B cell (primary cell): ENCODE measurements around the gene LDHB. TPM values are rescaled to one million over a fixed set of nuclear protein-coding genes. Genes with fewer than 3 reads are reported as not detected.

Source experiments
- ATAC-seq: fragments of 200-7000 bp; cut with Tn5 transposase; one replicate; pipeline ENCODE4 v1.10.0; 2021; ENCODE audit warnings: low read depth, mild to moderate bottlenecking, moderate number of reproducible peaks, moderate library complexity
- CTCF ChIA-PET: fragments of 350-600 bp; sonication (Branson Sonifier 250); formaldehyde crosslinking; loops from one replicate; lab custom pipeline; 2021; ENCODE audit warnings: antibody characterized with exemption, inconsistent platforms; lab: Charles Lee
- POLR2A ChIA-PET: fragments of 350-600 bp; sonication (Branson Sonifier 250); formaldehyde crosslinking; loops from one replicate; lab custom pipeline; 2021; ENCODE audit warnings: antibody characterized with exemption; lab: Charles Lee
- DNase-seq: peaks from one replicate; pipeline ENCODE4 v3.0.0; 2013
- H2AFZ ChIP-seq: 2 replicates; pipeline ENCODE4 v1.6.1; 2012; ENCODE audit warnings: mild to moderate bottlenecking, low read depth, low read length; ENCODE audit not compliant: insufficient read depth, poor library complexity, severe bottlenecking
- H3K27ac ChIP-seq, 2 donors: 1 replicate in 1 of 2; 2 replicates in 1 of 2; pipeline ENCODE4 v1.5.1; 2012 to 2013; ENCODE audit warnings: low read length in 2 of 2, mild to moderate bottlenecking in 2 of 2, moderate library complexity in 1 of 2
- H3K27me3 ChIP-seq, 4 experiments: fragments of 200-600 bp in 1 of 4; sonication (generic) in 1 of 4; replicated peaks in 1 of 4; 1 replicate in 2 of 4; 2 replicates in 2 of 4; pipeline versions ENCODE4 v1.6.1 to v1.7.0; 2013 to 2016; ENCODE audit warnings: low read length in 3 of 4, mild to moderate bottlenecking in 2 of 4, mixed read lengths in 1 of 4, moderate library complexity in 1 of 4; ENCODE audit not compliant: insufficient read depth in 4 of 4, control insufficient read depth in 3 of 4; ENCODE audit errors: control extremely low read depth in 1 of 4
- H3K36me3 ChIP-seq, 2 experiments: replicated peaks in 1 of 2; 1 replicate in 1 of 2; 2 replicates in 1 of 2; pipeline versions ENCODE4 v1.6.1 to v1.7.1; 2013; ENCODE audit warnings: low read length in 1 of 2; ENCODE audit not compliant: insufficient read depth in 2 of 2, control insufficient read depth in 1 of 2; ENCODE audit errors: control extremely low read depth in 1 of 2, extremely low read depth in 1 of 2
- H3K4me1 ChIP-seq, 2 donors: fragments of 200-600 bp in 1 of 2; sonication (generic) in 1 of 2; 1 replicate in 1 of 2; 2 replicates in 1 of 2; pipeline versions ENCODE4 v1.5.1 to v1.6.1; 2013 to 2017; ENCODE audit warnings: low read length in 2 of 2; ENCODE audit not compliant: control insufficient read depth in 2 of 2, insufficient read depth in 2 of 2
- H3K4me2 ChIP-seq: replicated peaks from 2 replicates; pipeline ENCODE3; 2012; ENCODE audit warnings: mild to moderate bottlenecking, low read depth, low read length; ENCODE audit not compliant: poor library complexity, severe bottlenecking
- H3K4me3 ChIP-seq, 5 experiments: fragments of 200-600 bp in 1 of 5; sonication (generic) in 1 of 5; 1 replicate in 3 of 5; 2 replicates in 2 of 5; pipeline versions ENCODE4 v1.5.1 to v1.7.0; 2011 to 2016; ENCODE audit warnings: low read length in 4 of 5, mild to moderate bottlenecking in 4 of 5, low read depth in 2 of 5, control low read depth in 1 of 5, moderate library complexity in 1 of 5; ENCODE audit not compliant: insufficient read depth in 1 of 5; ENCODE audit errors: control extremely low read depth in 1 of 5, extremely low read depth in 1 of 5
- H3K79me2 ChIP-seq: fragments of 200-600 bp; sonication (generic); one replicate; pipeline ENCODE4 v1.6.0; 2016; ENCODE audit warnings: low read length; ENCODE audit not compliant: control insufficient read depth, insufficient read depth
- H3K9ac ChIP-seq: fragments of 200-600 bp; sonication (generic); 2 replicates; pipeline ENCODE4 v1.6.1; 2017; ENCODE audit warnings: mild to moderate bottlenecking, low read length, moderate library complexity
- H3K9me3 ChIP-seq, 3 donors: one replicate each; pipeline versions ENCODE4 v1.6.1 to v1.7.1; 2013; ENCODE audit warnings: low read length in 2 of 3; ENCODE audit not compliant: control insufficient read depth in 2 of 3, insufficient read depth in 1 of 3; ENCODE audit errors: control extremely low read depth in 1 of 3
- H4K20me1 ChIP-seq: 2 replicates; pipeline ENCODE4 v1.6.0; 2012; ENCODE audit warnings: mild to moderate bottlenecking, low read length; ENCODE audit not compliant: insufficient read depth, control insufficient read depth, poor library complexity, severe bottlenecking
- H3K27ac Mint-ChIP-seq: one replicate; pipeline ENCODE4 v1.8.0; 2021; ENCODE audit warnings: mixed read lengths
- H3K27me3 Mint-ChIP-seq: one replicate; pipeline ENCODE4 v1.8.0; 2021; ENCODE audit warnings: mixed read lengths
- H3K4me1 Mint-ChIP-seq: one replicate; pipeline ENCODE4 v1.8.0; 2021; ENCODE audit warnings: mixed read lengths
- H3K4me3 Mint-ChIP-seq: one replicate; pipeline ENCODE4 v1.8.0; 2021; ENCODE audit warnings: mixed read lengths
- H3K9me3 Mint-ChIP-seq: one replicate; pipeline ENCODE4 v1.8.0; 2022; ENCODE audit warnings: mixed read lengths; ENCODE audit not compliant: insufficient read depth
- CTCF ChIP-seq: fragments of 200-600 bp; IDR thresholded peaks from one replicate; pipeline ENCODE4 v1.8.0; 2022; ENCODE audit warnings: antibody characterized with exemption, mild to moderate bottlenecking
- EZH2 ChIP-seq: IDR thresholded peaks from 2 replicates; pipeline ENCODE4 v1.6.1; 2012; ENCODE audit warnings: borderline replicate concordance, low read depth, mild to moderate bottlenecking, moderate library complexity, low read length; ENCODE audit not compliant: insufficient read depth, poor library complexity, severe bottlenecking
- WGBS: methylation state at CpG from one replicate; pipeline ENCODE4 v1.1.5; 2013; ENCODE audit warnings: missing lambda C conversion rate; ENCODE audit not compliant: insufficient coverage; 5-methylcytosine and 5-hydroxymethylcytosine counted together
- intact Hi-C: fragments of 100-400 bp; cut with micrococcal nuclease; formaldehyde crosslinking; loops from one replicate; pipeline ENCODE4 v1.10.0; 2022
- polyA plus RNA-seq: library from polyadenylated mRNA; depleted of rRNA; stranded (reverse); fragments of >200 nt; gene quantifications from 2 replicates; pipeline ENCODE4 v1.2.3, GENCODE V29; 2012
- total RNA-seq, 2 donors: library from RNA; stranded (reverse); fragments of 120-200 nt in 1 of 2; gene quantifications; 1 replicate in 1 of 2; 2 replicates in 1 of 2; pipeline versions ENCODE4 v1.2.3 to v1.2.4, GENCODE V29; 2013 to 2022

LDHB gene
- total and polyA plus RNA-seq, 2 donors (not counting 1 experiment from before 2014, with no cell fraction given) = 63.2 to 161 TPM

- Mint-ChIP-seq H3K4me1 (no peaks in the 10 kb centered on the region), H3K27me3 (no peaks in the 10 kb centered on the region), H3K4me3 (no peak overlapping the region), H3K9me3 (no peaks in the 10 kb centered on the region), H3K27ac (no peak overlapping the region)
- Histone ChIP-seq H3K36me3 (peaks cover 11 to 48% of the 10 kb centered on the region in 2 experiments), H3K27ac (no peak overlapping the region), H3K4me2 (no peak overlapping the region), H3K79me2 (no peaks in the 10 kb centered on the region), H3K27me3 (no peaks in the 10 kb centered on the region), H2AFZ (no peak overlapping the region), H3K4me1 (no peaks in the 10 kb centered on the region), H3K4me3 (no peak overlapping the region), H3K9ac (no peak overlapping the region), H4K20me1 (no peaks in the 10 kb centered on the region), H3K9me3 (no peaks in the 10 kb centered on the region)
- WGBS = no CpG with 5 or more reads among the region's 1 CpG
- ChIA-PET CTCF (interaction anchor here (1.5 kb wide), 1 partner anchor 37 kb away, joined by 5 read pairs; no protein-coding TSS in a partner anchor), POLR2A (no interaction called here)
- intact Hi-C loops = no loop called here
- no peak for TF ChIP-seq CTCF
- TF ChIP-seq EZH2 = no peak
- no peak for DNase-seq
- no peak for ATAC-seq
Measured at GRCh38 chr12:21642707-21643389, 14.8 kb downstream of the LDHB start.

GRCh38 chr12:21638054-21638891 is 19.4 kb downstream of the LDHB start:
- no peak overlapping the region for H3K9ac ChIP-seq
- CTCF ChIA-PET = no interaction called here
- H3K4me2 ChIP-seq = no peak overlapping the region
- H3K27ac ChIP-seq = no peak overlapping the region
- no peaks in the 10 kb centered on the region for H4K20me1 ChIP-seq
- intact Hi-C loops = no loop called here
- DNase-seq (no peak), ATAC-seq (no peak)
- H3K79me2 ChIP-seq = no peaks in the 10 kb centered on the region
- TF ChIP-seq CTCF (no peak), EZH2 (no peak)
- POLR2A ChIA-PET = no interaction called here
- H3K4me1 ChIP-seq = no peaks in the 10 kb centered on the region
- no peaks in the 10 kb centered on the region for H3K27me3 ChIP-seq
- no peak overlapping the region for H3K4me3 ChIP-seq
- H3K9me3 ChIP-seq = no peaks in the 10 kb centered on the region
- H3K4me3 Mint-ChIP-seq = no peak overlapping the region
- H3K36me3 ChIP-seq = peaks cover 16 to 57% of the 10 kb centered on the region in 2 experiments
- no peaks in the 10 kb centered on the region for H3K27me3 Mint-ChIP-seq
- no CpG with 5 or more reads among the region's 1 CpG for WGBS
- H3K27ac Mint-ChIP-seq = no peak overlapping the region
- H3K4me1 Mint-ChIP-seq = no peaks in the 10 kb centered on the region
- H2AFZ ChIP-seq = no peak overlapping the region
- no peaks in the 10 kb centered on the region for H3K9me3 Mint-ChIP-seq
